T-helper 17 cell (primary cell): Measurements from ENCODE around the gene LKAAEAR1. TPM values are rescaled to one million over a fixed set of nuclear protein-coding genes. Genes with fewer than 3 reads are reported as not detected.
"Not testable (repeated sequence)": the region's sequence is repeated elsewhere in the genome, so short reads cannot be mapped to it uniquely, and the experiment has no call there.

Experiments
- ATAC-seq: fragments of 150-1000 bp; cut with Tn5 transposase; 2 replicates; pipeline ENCODE4 v1.10.0; 2021; ENCODE audit warnings: mild to moderate bottlenecking, moderate library complexity
- DNase-seq, 3 donors: peaks; one replicate each; pipeline versions ENCODE4 v3.0.0 to v3.0.0-alpha.2; 2020 to 2021
- H3K9me3 ChIP-seq: one replicate; pipeline ENCODE4 v1.7.0; 2013; ENCODE audit warnings: low read length, mild to moderate bottlenecking; ENCODE audit not compliant: control insufficient read depth, poor library complexity, severe bottlenecking
- H3K27ac Mint-ChIP-seq: one replicate; pipeline ENCODE4 v1.8.0; 2022; ENCODE audit warnings: mild to moderate bottlenecking, moderate library complexity, mixed read lengths
- H3K27me3 Mint-ChIP-seq: one replicate; pipeline ENCODE4 v1.8.0; 2022; ENCODE audit warnings: mixed read lengths
- H3K36me3 Mint-ChIP-seq: one replicate; pipeline ENCODE4 v1.8.0; 2022; ENCODE audit warnings: low read depth, mixed read lengths
- H3K4me1 Mint-ChIP-seq: one replicate; pipeline ENCODE4 v1.8.0; 2022; ENCODE audit warnings: mild to moderate bottlenecking, mixed read lengths
- H3K4me3 Mint-ChIP-seq: one replicate; pipeline ENCODE4 v1.8.0; 2022; ENCODE audit warnings: mild to moderate bottlenecking, moderate library complexity, mixed read lengths
- total RNA-seq, 4 donors: library from RNA in 2 of 4; stranded (reverse) in 2 of 4; gene quantifications; one replicate each; pipeline ENCODE4 v1.2.3 and lab custom pipeline; 2022 to 2026

Gene LKAAEAR1
- total RNA-seq, 2 donors from 2014 or later = not detected

DNA sequence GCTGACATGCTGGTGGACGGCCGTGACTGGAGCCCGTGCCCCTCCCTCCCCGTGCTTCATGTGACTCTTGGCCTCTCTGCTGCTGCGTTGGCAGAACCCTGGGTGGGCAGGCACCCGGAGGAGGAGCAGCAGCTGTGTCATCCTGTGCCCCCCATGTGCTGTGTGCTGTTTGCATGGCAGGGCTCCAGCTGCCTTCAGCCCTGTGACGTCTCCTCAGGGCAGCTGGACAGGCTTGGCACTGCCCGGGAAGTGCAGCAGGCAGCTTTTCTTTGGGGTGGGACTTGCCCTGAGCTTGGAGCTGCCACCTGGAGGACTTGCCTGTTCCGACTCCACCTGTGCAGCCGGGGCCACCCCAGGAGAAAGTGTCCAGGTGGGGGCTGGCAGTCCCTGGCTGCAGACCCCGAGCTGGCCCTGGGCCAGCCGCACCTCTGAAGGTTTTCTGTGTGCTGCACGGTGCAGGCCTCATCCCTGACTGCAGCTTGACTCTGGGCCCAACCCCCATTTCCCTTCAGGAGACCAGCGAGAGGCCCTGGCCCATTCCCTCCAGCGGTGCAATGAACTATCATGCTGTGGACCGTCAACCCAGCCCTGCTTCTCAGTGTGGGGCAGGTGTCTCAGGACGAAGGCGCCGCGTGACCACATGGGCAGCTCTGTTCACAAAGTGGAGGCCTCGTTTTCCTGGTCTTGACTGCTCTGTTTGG lies 15.0 kb upstream of the LKAAEAR1 start:
- H3K9me3 ChIP-seq = no peaks in the 10 kb centered on the region
- Mint-ChIP-seq H3K4me3 (no peak overlapping the region), H3K36me3 (peaks cover 3% of the 10 kb centered on the region), H3K27me3 (peaks cover 25% of the 10 kb centered on the region), H3K27ac (no peak overlapping the region), H3K4me1 (peaks cover 11% of the 10 kb centered on the region)
- DNase-seq (no peak), ATAC-seq (no peak)

DNA sequence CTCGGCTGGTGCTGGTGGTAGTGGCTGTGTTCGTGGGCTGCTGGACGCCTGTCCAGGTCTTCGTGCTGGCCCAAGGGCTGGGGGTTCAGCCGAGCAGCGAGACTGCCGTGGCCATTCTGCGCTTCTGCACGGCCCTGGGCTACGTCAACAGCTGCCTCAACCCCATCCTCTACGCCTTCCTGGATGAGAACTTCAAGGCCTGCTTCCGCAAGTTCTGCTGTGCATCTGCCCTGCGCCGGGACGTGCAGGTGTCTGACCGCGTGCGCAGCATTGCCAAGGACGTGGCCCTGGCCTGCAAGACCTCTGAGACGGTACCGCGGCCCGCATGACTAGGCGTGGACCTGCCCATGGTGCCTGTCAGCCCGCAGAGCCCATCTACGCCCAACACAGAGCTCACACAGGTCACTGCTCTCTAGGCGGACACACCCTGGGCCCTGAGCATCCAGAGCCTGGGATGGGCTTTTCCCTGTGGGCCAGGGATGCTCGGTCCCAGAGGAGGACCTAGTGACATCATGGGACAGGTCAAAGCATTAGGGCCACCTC lies 14.3 kb upstream of the LKAAEAR1 start:
- ATAC-seq (no peak), DNase-seq (no peak)
- no peaks in the 10 kb centered on the region for H3K9me3 ChIP-seq
- Mint-ChIP-seq H3K4me3 (no peak overlapping the region), H3K4me1 (peaks cover 9% of the 10 kb centered on the region), H3K27ac (no peak overlapping the region), H3K27me3 (peaks cover 20% of the 10 kb centered on the region), H3K36me3 (peaks cover 3% of the 10 kb centered on the region)

DNA sequence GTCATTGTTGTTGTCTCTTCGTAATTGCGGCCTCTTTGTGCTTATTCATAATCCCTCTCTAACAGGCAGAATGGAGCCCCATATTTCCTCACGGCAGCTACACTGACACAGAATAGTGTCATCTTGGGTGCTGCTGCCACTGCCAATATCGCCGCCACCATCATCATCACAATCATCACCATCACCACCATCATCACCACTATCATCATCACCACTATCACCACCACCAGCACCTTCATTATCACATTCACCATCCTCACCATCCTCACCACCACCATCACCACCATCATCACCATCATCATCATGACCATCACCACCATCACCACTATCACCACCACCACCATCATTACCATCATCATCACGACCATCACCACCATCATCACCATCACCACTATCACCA lies 12.3 kb upstream of the LKAAEAR1 start:
- H3K4me1 Mint-ChIP-seq = peaks cover 12% of the 10 kb centered on the region
- H3K27me3 Mint-ChIP-seq = peaks cover 10% of the 10 kb centered on the region
- no peak for ATAC-seq
- H3K9me3 ChIP-seq = no peaks in the 10 kb centered on the region
- no peak overlapping the region for H3K27ac Mint-ChIP-seq
- no peak for DNase-seq
- peaks cover 3% of the 10 kb centered on the region for H3K36me3 Mint-ChIP-seq
- H3K4me3 Mint-ChIP-seq = no peak overlapping the region

DNA sequence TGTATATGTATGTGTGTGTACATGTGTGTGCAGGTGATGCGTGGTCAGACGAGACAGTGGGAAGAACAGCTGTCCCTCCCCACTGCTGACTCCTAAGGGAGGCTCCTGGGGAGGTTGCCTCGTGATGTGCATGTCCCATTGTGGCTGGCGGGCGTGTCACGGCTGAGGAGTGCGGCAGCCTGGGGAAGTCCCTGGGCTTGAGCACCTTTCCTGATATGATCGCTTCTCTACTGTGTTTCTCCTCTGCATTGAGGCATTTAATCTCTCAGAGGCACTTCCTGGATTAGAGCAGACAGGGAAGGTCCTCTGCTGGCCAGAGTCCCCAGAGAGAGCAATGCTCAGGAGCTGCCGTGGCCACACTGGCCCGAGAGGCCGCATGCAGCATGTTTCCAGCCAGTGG lies 11.7 kb upstream of the LKAAEAR1 start:
- no peak overlapping the region for H3K4me3 Mint-ChIP-seq
- H3K4me1 Mint-ChIP-seq = peaks cover 7% of the 10 kb centered on the region
- peak; percentile 51 for ATAC-seq
- DNase-seq = no peak
- peaks cover 3% of the 10 kb centered on the region for H3K36me3 Mint-ChIP-seq
- H3K27ac Mint-ChIP-seq = no peak overlapping the region
- H3K9me3 ChIP-seq = no peaks in the 10 kb centered on the region
- H3K27me3 Mint-ChIP-seq = peaks cover 4% of the 10 kb centered on the region

DNA sequence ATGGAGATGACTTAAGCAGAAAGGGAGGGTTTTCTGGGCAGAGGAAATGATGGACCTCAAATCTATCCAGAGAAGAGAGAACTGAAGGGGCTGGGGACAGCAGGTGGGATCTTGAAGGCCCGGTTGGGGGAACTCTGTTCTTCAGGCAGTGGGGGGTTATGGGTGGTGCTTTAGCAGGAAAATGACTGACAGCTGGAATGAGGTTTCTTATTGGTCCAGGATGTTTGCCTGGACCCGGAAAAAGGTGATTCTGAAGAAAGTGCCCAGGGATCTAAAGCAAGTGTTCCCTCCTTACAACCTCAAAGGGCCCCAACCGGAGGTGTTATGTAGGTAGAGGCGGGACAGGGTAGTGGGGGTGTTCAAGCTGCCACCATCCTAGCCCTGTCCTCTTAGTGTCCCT lies 11.3 kb upstream of the LKAAEAR1 start:
- H3K36me3 Mint-ChIP-seq = peaks cover 3% of the 10 kb centered on the region
- peaks cover 7% of the 10 kb centered on the region for H3K4me1 Mint-ChIP-seq
- H3K9me3 ChIP-seq = no peaks in the 10 kb centered on the region
- DNase-seq = no peak
- ATAC-seq = peak; percentile 4
- no peaks in the 10 kb centered on the region for H3K27me3 Mint-ChIP-seq
- no peak overlapping the region for H3K4me3 Mint-ChIP-seq
- peak overlapping the region; percentile 21 for H3K27ac Mint-ChIP-seq

DNA sequence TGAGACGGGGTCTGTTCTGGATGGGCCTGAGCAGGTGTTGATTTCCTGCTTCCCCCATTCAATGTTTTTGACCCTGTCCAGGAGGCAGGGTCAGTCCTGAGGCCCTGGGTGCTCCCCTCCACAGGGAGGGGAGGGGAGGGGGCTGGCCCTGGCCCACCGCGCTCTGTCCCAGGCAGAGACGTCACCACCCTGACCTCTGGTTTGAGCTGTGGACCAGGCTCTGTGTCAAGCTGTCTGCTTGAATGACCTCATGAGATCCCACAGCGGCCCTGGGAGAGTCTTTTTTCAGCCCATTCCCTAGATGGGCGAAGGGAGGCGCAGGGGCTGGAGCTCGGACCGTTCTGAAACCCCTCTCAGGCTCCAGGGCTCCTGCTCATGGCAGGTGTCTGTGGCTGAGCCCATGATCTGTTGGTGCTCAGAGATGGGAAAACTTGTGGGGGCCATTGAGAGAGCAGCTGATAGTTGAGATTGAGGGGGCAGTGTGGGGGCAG lies 8.9 kb upstream of the LKAAEAR1 start:
- no peak for DNase-seq
- H3K27me3 Mint-ChIP-seq = no peaks in the 10 kb centered on the region
- H3K27ac Mint-ChIP-seq = no peak overlapping the region
- H3K4me3 Mint-ChIP-seq = no peak overlapping the region
- no peak for ATAC-seq
- H3K36me3 Mint-ChIP-seq = peaks cover 5% of the 10 kb centered on the region
- H3K4me1 Mint-ChIP-seq = peaks cover 11% of the 10 kb centered on the region
- H3K9me3 ChIP-seq = no peaks in the 10 kb centered on the region

DNA sequence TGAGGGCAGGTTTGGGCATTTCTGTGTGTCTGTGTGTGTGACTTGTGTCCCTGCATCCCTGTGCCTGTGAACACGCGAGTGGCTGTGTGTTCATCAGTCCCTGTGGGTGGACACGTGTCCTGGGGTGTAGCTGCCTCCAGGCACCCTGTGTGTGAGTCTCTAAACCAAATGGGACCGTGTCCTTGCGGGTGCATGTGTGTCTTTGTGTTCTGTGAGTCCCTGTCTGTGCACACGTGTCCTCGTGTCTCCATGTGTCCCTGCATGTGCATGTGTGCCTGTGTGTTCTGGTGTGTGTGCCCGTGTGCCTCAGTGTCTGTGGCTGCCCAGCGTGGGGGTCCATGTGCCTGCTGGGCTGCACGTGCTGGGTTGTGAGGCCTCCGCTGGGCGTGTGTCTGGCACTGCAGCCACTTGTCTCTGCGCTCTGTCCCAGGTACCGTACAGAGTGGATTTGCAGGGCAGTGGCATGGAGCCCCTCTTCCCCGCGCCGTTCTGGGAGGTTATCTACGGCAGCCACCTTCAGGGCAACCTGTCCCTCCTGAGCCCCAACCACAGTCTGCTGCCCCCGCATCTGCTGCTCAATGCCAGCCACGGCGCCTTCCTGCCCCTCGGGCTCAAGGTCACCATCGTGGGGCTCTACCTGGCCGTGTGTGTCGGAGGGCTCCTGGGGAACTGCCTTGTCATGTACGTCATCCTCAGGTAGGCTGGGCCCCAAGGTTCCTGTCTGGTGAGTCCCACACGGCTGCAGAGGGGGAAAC lies 8.2 kb upstream of the LKAAEAR1 start:
- H3K36me3 Mint-ChIP-seq = peaks cover 5% of the 10 kb centered on the region
- no peak overlapping the region for H3K27ac Mint-ChIP-seq
- no peaks in the 10 kb centered on the region for H3K9me3 ChIP-seq
- ATAC-seq (peak; percentile 53), DNase-seq (no peak)
- no peak overlapping the region for H3K4me3 Mint-ChIP-seq
- no peaks in the 10 kb centered on the region for H3K27me3 Mint-ChIP-seq
- peaks cover 11% of the 10 kb centered on the region for H3K4me1 Mint-ChIP-seq

DNA sequence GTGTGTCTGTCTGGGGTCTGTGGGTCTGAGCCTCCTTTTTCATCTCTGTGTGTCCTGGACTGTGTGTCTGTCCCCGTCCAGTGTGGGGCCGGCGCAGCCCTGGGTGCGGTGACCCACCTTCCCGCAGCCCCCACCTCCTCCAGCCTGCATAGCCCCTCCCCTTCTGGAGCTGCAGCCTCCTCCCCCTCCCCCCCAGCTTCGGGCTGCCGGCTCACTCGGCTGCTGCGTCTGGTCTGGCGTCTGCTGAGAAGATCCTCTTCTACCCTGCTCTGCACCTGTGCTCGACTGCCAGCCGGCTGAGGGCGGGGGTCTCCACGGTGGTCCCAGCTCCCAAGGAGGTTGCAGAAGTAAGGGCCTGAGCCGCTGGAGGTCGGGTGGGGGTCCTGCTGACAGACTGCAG lies 7.6 kb upstream of the LKAAEAR1 start:
- Mint-ChIP-seq H3K27me3 (no peaks in the 10 kb centered on the region), H3K27ac (no peak overlapping the region), H3K4me3 (no peak overlapping the region), H3K36me3 (peaks cover 3% of the 10 kb centered on the region), H3K4me1 (peaks cover 11% of the 10 kb centered on the region)
- ATAC-seq = no peak
- no peaks in the 10 kb centered on the region for H3K9me3 ChIP-seq
- DNase-seq = no peak

DNA sequence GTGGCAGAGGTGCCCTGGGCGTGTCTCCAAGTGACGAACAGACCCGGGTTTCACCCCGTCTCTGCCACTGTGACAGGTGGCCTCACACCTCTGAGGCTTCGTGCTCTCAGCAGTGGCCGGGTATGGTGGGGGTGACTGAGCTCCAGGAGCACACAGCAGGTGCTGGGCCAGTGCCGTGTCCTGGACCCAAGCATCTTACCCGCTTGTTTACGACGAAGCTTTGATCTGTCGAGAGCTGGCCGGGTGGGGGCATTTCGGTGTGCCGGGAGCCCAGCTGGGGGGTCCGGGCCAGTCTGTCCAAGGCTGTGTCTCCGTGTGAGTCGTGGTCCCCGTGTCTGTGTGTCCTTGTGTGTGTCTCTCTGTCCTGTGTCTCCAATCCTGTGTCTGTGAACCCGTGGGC lies 7.1 kb upstream of the LKAAEAR1 start:
- H3K9me3 ChIP-seq = no peaks in the 10 kb centered on the region
- Mint-ChIP-seq H3K27me3 (no peaks in the 10 kb centered on the region), H3K4me3 (no peak overlapping the region), H3K36me3 (peaks cover 2% of the 10 kb centered on the region), H3K27ac (no peak overlapping the region), H3K4me1 (peaks cover 11% of the 10 kb centered on the region)
- ATAC-seq (no peak), DNase-seq (no peak)

DNA sequence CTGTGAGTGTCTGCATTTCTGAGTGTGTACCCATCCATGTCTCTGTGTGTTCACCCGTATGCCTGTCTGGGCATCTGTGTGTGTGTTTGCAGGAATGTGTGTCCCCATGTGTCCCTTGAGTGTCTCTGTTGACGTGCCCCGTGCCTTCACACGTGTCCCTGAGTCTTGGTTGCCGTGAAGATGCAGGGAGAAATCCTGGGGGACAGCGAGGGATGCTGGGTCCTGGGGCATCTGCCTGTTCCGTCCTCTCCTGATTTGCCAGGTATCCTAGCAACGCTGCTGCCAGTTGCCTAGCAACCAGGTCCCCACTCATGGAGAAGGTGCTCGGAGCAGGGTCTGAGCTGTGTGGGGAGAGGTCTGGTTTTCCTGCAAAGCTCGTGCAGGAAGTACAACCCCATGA lies 6.0 kb upstream of the LKAAEAR1 start:
- peaks cover 2% of the 10 kb centered on the region for H3K36me3 Mint-ChIP-seq
- peaks cover 11% of the 10 kb centered on the region for H3K4me1 Mint-ChIP-seq
- H3K27ac Mint-ChIP-seq = no peak overlapping the region
- no peaks in the 10 kb centered on the region for H3K9me3 ChIP-seq
- DNase-seq = no peak
- no peak overlapping the region for H3K4me3 Mint-ChIP-seq
- ATAC-seq = no peak
- no peaks in the 10 kb centered on the region for H3K27me3 Mint-ChIP-seq

DNA sequence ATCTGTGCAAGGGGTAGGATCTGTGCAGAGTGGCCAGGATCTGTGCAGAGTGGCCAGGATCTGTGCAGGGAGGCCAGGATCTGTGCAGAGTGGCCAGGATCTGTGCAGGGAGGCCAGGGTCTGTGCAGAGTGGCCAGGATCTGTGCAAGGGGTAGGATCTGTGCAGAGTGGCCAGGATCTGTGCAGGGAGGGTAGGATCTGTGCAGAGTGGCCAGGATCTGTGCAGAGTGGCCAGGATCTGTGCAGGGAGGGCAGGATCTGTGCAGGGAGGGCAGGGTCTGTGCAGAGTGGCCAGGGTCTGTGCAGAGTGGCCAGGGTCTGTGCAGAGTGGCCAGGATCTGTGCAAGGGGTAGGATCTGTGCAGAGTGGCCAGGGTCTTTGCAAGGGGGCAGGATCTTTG lies 4.4 kb upstream of the LKAAEAR1 start:
- H3K36me3 Mint-ChIP-seq, ATAC-seq: not testable (repeated sequence)

DNA sequence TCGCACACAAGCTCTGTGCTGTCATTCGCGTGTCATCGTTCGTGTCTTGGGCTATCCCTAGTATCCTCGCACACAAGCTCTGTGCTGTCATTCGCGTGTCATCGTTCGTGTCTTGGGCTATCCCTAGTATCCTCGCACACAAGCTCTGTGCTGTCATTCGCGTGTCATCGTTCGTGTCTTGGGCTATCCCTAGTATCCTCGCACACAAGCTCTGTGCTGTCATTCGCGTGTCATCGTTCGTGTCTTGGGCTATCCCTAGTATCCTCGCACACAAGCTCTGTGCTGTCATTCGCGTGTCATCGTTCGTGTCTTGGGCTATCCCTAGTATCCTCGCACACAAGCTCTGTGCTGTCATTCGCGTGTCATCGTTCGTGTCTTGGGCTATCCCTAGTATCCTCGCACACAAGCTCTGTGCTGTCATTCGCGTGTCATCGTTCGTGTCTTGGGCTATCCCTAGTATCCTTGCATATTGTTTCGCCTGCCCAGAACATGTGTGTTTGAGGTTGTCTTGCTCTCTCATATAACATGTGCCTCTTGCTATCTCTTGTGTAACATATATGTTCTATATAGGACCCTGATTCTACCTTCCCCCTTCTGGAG lies 3.1 kb upstream of the LKAAEAR1 start:
- ATAC-seq, H3K36me3 Mint-ChIP-seq, H3K4me3 Mint-ChIP-seq, H3K27me3 Mint-ChIP-seq, DNase-seq, H3K27ac Mint-ChIP-seq, H3K9me3 ChIP-seq: not testable (repeated sequence)
- peaks cover 19% of the 10 kb centered on the region for H3K4me1 Mint-ChIP-seq

More for the DNA sequence above, 4.4 kb upstream of the LKAAEAR1 start:
- not testable (repeated sequence) for H3K27ac Mint-ChIP-seq, DNase-seq, H3K4me3 Mint-ChIP-seq, H3K9me3 ChIP-seq, H3K27me3 Mint-ChIP-seq
- peaks cover 15% of the 10 kb centered on the region for H3K4me1 Mint-ChIP-seq

DNA sequence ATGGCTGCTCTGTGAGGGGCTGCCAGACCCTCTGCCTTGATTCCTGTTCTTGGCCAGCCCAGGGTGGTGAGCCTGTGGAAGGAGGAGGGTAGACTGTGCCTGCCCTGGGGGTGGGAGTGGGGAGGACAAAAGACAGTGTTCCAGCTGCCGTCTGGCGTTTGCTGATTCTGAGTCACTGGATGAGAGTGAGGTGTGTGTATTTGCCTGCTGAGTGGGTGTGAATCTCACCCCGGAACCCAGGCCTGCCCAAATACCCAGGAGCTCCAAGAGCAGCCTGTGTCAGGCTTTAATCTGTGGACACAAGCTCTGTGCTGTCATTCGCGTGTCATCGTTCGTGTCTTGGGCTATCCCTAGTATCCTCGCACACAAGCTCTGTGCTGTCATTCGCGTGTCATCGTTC lies 2.6 kb upstream of the LKAAEAR1 start:
- H3K27ac Mint-ChIP-seq = no peak overlapping the region

More for the DNA sequence above, 2.6 kb upstream of the LKAAEAR1 start:
- H3K36me3 Mint-ChIP-seq = peaks cover 2% of the 10 kb centered on the region
- no peaks in the 10 kb centered on the region for H3K27me3 Mint-ChIP-seq
- H3K4me1 Mint-ChIP-seq = peaks cover 21% of the 10 kb centered on the region
- no peaks in the 10 kb centered on the region for H3K9me3 ChIP-seq
- DNase-seq = no peak
- H3K4me3 Mint-ChIP-seq = no peak overlapping the region
- no peak for ATAC-seq
